WI38 (cell line): ENCODE results near the gene SCN10A.

Source experiments
- H3K4me3 ChIP-seq: 2 replicates; pipeline ENCODE4 v1.5.1; 2011; ENCODE audit warnings: low read depth, mild to moderate bottlenecking, control low read depth, low read length
- TF ChIP-seq, protein P1 (sequence below): IDR thresholded peaks from 2 replicates; pipeline ENCODE4 v1.5.1; 2012; ENCODE audit warnings: low read depth, mild to moderate bottlenecking, control low read depth, low read length

SCN10A gene

DNA sequence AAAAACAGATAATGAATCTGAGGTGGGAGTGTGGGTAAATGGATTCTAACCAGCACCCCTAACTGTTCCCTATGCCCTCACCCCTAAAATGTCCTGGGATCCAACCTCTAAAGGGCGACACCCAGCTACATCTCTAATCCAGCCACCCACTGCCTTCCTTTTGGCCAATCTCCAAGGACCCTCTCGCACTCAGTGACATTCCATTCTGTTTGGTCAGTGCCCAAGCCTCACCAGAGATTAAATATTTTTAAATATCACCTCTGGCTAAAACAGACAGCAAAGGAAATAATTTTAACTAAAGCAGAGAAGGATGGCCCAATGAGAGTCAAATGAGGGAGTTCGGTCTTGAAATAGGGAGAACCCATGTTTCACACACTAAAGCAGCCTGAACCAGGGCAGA is 19.9 kb upstream of the SCN10A start:
- TF ChIP-seq, protein P1, sequence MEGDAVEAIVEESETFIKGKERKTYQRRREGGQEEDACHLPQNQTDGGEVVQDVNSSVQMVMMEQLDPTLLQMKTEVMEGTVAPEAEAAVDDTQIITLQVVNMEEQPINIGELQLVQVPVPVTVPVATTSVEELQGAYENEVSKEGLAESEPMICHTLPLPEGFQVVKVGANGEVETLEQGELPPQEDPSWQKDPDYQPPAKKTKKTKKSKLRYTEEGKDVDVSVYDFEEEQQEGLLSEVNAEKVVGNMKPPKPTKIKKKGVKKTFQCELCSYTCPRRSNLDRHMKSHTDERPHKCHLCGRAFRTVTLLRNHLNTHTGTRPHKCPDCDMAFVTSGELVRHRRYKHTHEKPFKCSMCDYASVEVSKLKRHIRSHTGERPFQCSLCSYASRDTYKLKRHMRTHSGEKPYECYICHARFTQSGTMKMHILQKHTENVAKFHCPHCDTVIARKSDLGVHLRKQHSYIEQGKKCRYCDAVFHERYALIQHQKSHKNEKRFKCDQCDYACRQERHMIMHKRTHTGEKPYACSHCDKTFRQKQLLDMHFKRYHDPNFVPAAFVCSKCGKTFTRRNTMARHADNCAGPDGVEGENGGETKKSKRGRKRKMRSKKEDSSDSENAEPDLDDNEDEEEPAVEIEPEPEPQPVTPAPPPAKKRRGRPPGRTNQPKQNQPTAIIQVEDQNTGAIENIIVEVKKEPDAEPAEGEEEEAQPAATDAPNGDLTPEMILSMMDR, result no peak
- H3K4me3 ChIP-seq, result no peak overlapping the region

DNA sequence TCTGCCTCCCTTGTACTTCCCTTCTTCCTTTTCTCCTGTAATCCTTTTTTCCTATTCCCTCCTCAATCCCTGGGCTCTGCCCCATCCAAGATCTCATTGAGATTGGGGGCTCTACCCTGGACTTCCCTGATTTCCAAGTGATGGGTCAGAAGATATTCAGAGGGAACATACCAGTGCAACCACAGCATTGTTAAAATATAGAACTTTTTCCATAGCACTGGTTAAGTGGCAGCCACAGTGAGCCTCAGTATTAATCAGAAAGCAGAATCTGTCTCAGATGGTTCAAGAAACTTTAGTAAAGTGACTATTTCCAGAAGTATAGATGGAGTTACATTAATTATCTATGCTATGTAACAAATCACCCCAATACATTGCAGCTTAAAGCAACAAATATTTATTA is 18.7 kb upstream of the SCN10A start:
- TF ChIP-seq, protein P1, result no peak
- no peak overlapping the region for H3K4me3 ChIP-seq

DNA sequence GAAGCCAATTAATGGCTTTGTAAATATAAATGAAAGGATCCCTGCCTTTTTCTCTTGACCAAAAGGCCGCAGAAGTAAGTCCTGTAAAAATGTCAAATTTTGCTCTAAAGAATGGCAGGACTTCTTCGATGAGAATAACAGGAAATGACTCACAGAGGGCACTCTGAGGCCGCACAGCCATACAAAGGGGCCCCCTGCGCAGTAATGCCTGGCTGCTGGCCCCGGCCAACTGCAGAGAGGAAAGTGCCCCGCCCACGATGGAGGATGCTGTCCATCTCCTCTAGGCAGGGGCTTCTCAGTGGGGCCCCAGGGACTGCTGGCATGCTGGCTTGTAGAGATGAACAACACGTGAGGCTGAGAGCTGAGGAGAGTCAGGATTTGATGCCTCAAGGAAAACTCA is 18.1 kb upstream of the SCN10A start:
- TF ChIP-seq, protein P1, result no peak
- H3K4me3 ChIP-seq, result no peak overlapping the region

DNA sequence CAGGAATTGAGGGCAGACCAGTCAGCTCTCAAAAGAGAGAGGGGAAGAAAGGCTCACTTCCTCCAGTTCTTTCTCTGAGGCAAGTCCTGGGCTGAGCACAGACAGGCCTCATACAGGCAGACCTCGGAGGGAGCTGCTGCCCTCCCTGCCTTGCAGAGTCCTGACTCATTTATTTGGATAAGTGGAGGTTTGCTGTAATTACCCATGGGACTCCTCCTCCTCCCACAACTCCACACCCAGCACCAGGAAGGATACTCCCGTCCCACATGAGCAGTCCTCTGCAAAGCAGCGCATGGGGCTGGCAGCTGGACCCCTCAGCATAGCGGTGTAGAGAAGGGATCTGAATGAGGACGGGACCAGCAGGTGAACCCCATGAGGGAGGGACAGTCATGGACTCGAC is 13.4 kb upstream of the SCN10A start:
- TF ChIP-seq, protein P1, result no peak

DNA sequence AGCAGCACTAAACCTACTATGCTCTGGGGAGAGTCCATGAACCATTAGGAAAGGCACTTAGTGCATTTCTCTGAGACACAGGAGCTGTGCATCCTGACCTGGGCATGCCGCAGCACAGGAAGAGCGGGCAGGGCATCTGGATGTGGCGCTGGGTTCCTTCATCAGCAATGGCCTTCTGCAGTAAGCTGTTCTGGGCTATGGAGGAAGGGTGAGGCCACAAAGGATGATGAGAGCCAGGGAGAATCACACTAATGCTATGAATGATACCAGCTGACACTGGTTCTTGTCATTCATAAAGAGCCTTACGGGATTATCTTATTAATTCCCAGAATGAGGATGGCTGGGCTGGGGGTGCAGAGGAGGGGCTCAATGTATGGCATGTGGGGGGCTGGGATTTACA is 12.7 kb upstream of the SCN10A start:
- H3K4me3 ChIP-seq, result no peak overlapping the region
- TF ChIP-seq, protein P1, result no peak

More for the DNA sequence above, 13.4 kb upstream of the SCN10A start:
- no peak overlapping the region for H3K4me3 ChIP-seq

DNA sequence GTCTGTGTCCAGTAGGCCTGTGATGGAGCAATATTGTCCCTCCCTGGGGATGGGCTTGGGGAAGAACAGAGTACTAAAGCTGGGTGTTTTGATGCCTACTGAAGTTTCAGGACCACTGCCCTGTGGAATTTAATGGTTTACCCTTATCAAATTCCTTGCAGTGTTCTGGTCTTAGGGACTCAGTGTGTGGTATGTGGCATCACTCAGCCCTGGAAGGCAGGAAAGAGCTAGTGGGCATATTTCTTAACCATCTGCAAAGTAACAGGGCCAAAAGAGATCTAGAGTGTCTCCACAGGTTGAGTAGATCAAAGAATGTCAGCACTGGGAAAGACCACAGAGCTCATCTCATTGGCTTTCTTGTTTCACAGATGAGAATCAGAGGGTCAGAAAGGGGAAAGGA is 11.8 kb upstream of the SCN10A start:
- H3K4me3 ChIP-seq, result no peak overlapping the region
- TF ChIP-seq, protein P1, result no peak

DNA sequence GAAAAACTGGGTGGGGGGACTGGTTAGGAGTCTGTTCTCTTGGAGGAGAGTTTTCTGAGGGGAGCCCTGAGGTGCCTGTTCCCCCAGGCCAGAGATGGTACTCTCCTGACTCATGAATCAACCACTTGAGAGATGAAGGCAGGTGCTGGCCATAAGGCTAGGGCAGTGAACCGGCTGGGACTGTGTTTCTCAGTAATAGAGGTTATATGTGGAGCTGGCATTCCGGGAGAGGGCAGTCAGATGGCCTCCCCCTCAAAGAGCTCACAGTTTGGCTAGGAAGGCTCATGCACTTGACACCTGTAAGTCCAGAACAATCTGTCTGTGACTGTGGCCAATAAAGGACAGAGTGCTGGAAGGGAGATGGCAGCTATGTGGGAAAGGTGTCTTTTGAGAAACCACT is 10.0 kb upstream of the SCN10A start:
- no peak overlapping the region for H3K4me3 ChIP-seq
- TF ChIP-seq, protein P1, result no peak
